GM18498 (cell line): Measurements from ENCODE around the gene SPPL2B.
"Not testable (repeated sequence)": the region's sequence is repeated elsewhere in the genome, so short reads cannot be mapped to it uniquely, and the experiment has no call there.

Experiments
- ATAC-seq: cut with Tn5 transposase; IDR thresholded peaks from one replicate; pipeline ENCODE4 v1.9.1; 2021; ENCODE audit warnings: mild to moderate bottlenecking, moderate library complexity; ENCODE audit not compliant: unreplicated experiment

SPPL2B gene

GRCh38 chr19:2374808-2375207 is 46.3 kb downstream of the SPPL2B start:
- no peak for ATAC-seq

- ATAC-seq, result no peak
Measured at GRCh38 chr19:2375353-2376121, 47.1 kb downstream of the SPPL2B start.

GRCh38 chr19:2376784-2377519 is 48.5 kb downstream of the SPPL2B start:
- ATAC-seq, result no peak

GRCh38 chr19:2380567-2380966 is 52.1 kb downstream of the SPPL2B start:
- no peak for ATAC-seq

- ATAC-seq, result no peak
Measured at GRCh38 chr19:2381148-2381820, 52.8 kb downstream of the SPPL2B start.

- no peak for ATAC-seq
Measured at GRCh38 chr19:2382530-2383222, 54.2 kb downstream of the SPPL2B start.

GRCh38 chr19:2385053-2385721 is 56.7 kb downstream of the SPPL2B start:
- ATAC-seq, result no peak

- ATAC-seq, result no peak
Measured at GRCh38 chr19:2387367-2388288, 59.1 kb downstream of the SPPL2B start.

- no peak for ATAC-seq
Measured at GRCh38 chr19:2389594-2389993, 61.1 kb downstream of the SPPL2B start.

- no peak for ATAC-seq
Measured at GRCh38 chr19:2391118-2391725, 62.7 kb downstream of the SPPL2B start.

- no peak for ATAC-seq
Measured at GRCh38 chr19:2392366-2392765, 63.9 kb downstream of the SPPL2B start.

- not testable (repeated sequence) for ATAC-seq
Measured at GRCh38 chr19:2392899-2393298, 64.4 kb downstream of the SPPL2B start.

GRCh38 chr19:2394054-2394441 is 65.6 kb downstream of the SPPL2B start:
- ATAC-seq, result no peak

- ATAC-seq, result no peak
Measured at GRCh38 chr19:2394442-2395292, 66.2 kb downstream of the SPPL2B start.

- ATAC-seq, result not testable (repeated sequence)
Measured at GRCh38 chr19:2395293-2395829, 66.9 kb downstream of the SPPL2B start.

- ATAC-seq, result not testable (repeated sequence)
Measured at GRCh38 chr19:2397173-2397572, 68.7 kb downstream of the SPPL2B start.

GRCh38 chr19:2398735-2399305 is 70.3 kb downstream of the SPPL2B start:
- no peak for ATAC-seq

GRCh38 chr19:2399582-2399981 is 71.1 kb downstream of the SPPL2B start:
- no peak for ATAC-seq
